ENCODE results near the gene ME3. TPM values are rescaled to one million over a fixed set of nuclear protein-coding genes. Genes with fewer than 3 reads are reported as not detected.

ME3 gene
- total RNA-seq, 1 experiment from 2014 or later = 0.30 TPM

GRCh38 chr11:86558207-86558606 lies 114.2 kb downstream of the ME3 start:
- TF ChIP-seq REST (IDR thresholded peaks at IDR 0.05; ENCODE audit: low read depth) (no peak), ATF3 (IDR thresholded peaks at IDR 0.05) (no peak), FOSL1 (IDR thresholded peaks at IDR 0.05; ENCODE audit: low read depth) (no peak), ZBTB33 (IDR thresholded peaks at IDR 0.05; ENCODE audit: extremely low read depth, insufficient replicate concordance, low read length) (no peak), POLR2A (IDR thresholded peaks at IDR 0.05; ENCODE audit: borderline replicate concordance, extremely low read depth, insufficient read depth, insufficient read length) (no peak)
- H3K27ac ChIP-seq (ENCODE audit: low read depth, low read length) = no peak overlapping the region
- no peaks in the 10 kb centered on the region for H3K36me3 ChIP-seq (ENCODE audit: control insufficient read depth in 1 of 2, insufficient read depth in 2 of 2, low read length in 2 of 2)
- CTCF ChIA-PET = interaction anchor here (1.3 kb wide), 1 partner anchor 14 kb away, joined by 3 read pairs; no protein-coding TSS in a partner anchor
- H3K9me2 ChIP-seq (ENCODE audit: insufficient read depth) = no peaks in the 10 kb centered on the region
- no TSS peak for BruUV-seq (replicated peaks)
- RAD21 ChIA-PET (ENCODE audit: low non-redundant PET in 1 of 2, low total read pairs in 2 of 2, uncharacterized antibody in 2 of 2, unreplicated experiment in 2 of 2) = no interaction called here
- no peaks in the 10 kb centered on the region for H4K20me1 ChIP-seq (ENCODE audit: insufficient read depth)
- H3K9ac ChIP-seq (ENCODE audit: low read length) = no peak overlapping the region
- no peak overlapping the region for H3K4me2 ChIP-seq (ENCODE audit: low read length)
- H3K4me1 ChIP-seq (ENCODE audit: control insufficient read depth in 1 of 2, insufficient read depth in 2 of 2, low read length in 2 of 2) = peaks cover 4 to 12% of the 10 kb centered on the region in 2 experiments
- DNase-seq (ENCODE audit: low read depth, low spot score) (no peak), ATAC-seq (no peak)
- intact Hi-C loops (cut with micrococcal nuclease) = no loop called here
- H2AFZ ChIP-seq (ENCODE audit: low read depth, low read length, poor library complexity, severe bottlenecking) = no peak overlapping the region
- POLR2A ChIA-PET = no interaction called here
- H3K9me3 ChIP-seq (ENCODE audit: control insufficient read depth in 1 of 2, insufficient read depth in 1 of 2, low read depth in 1 of 2, low read length in 2 of 2) = no peaks in the 10 kb centered on the region
- no peaks in the 10 kb centered on the region for H3K79me2 ChIP-seq (ENCODE audit: insufficient read depth, low read length)
- no peak overlapping the region for H3K4me3 ChIP-seq (replicated peaks in 1 of 2; ENCODE audit: low read depth in 1 of 2, low read length in 2 of 2)
- no peaks in the 10 kb centered on the region for H3K27me3 ChIP-seq (ENCODE audit: insufficient read depth, low read length)

Measured in HCT116 (cell line).